ENCODE data around the gene SERPINA4.

The SERPINA4 gene

GRCh38 chr14:94547726-94548125 is 13.5 kb upstream of the SERPINA4 start:
- TF ChIP-seq, protein P1, sequence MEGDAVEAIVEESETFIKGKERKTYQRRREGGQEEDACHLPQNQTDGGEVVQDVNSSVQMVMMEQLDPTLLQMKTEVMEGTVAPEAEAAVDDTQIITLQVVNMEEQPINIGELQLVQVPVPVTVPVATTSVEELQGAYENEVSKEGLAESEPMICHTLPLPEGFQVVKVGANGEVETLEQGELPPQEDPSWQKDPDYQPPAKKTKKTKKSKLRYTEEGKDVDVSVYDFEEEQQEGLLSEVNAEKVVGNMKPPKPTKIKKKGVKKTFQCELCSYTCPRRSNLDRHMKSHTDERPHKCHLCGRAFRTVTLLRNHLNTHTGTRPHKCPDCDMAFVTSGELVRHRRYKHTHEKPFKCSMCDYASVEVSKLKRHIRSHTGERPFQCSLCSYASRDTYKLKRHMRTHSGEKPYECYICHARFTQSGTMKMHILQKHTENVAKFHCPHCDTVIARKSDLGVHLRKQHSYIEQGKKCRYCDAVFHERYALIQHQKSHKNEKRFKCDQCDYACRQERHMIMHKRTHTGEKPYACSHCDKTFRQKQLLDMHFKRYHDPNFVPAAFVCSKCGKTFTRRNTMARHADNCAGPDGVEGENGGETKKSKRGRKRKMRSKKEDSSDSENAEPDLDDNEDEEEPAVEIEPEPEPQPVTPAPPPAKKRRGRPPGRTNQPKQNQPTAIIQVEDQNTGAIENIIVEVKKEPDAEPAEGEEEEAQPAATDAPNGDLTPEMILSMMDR (IDR thresholded peaks at IDR 0.05; ENCODE audit: low read depth, low read length, missing control alignments): no peak
- H3K4me3 ChIP-seq (replicated peaks; ENCODE audit: low read depth, low read length): no peak overlapping the region
- no peak for DNase-seq (ENCODE audit: extremely low read depth, low read depth)

- no peak overlapping the region for H3K4me3 ChIP-seq (replicated peaks; ENCODE audit: low read depth, low read length)
- TF ChIP-seq, protein P1 (IDR thresholded peaks at IDR 0.05; ENCODE audit: low read depth, low read length, missing control alignments): no peak
- no peak for DNase-seq (ENCODE audit: extremely low read depth, low read depth)
These were observed 12.9 kb upstream of the SERPINA4 start for GRCh38 chr14:94548131-94548998.

- DNase-seq (ENCODE audit: extremely low read depth, low read depth): peak; percentile 1
- H3K4me3 ChIP-seq (replicated peaks; ENCODE audit: low read depth, low read length): no peak overlapping the region
- TF ChIP-seq, protein P1 (IDR thresholded peaks at IDR 0.05; ENCODE audit: low read depth, low read length, missing control alignments): peak; percentile 79
These were observed 11.9 kb upstream of the SERPINA4 start for GRCh38 chr14:94548999-94549985.

DNA sequence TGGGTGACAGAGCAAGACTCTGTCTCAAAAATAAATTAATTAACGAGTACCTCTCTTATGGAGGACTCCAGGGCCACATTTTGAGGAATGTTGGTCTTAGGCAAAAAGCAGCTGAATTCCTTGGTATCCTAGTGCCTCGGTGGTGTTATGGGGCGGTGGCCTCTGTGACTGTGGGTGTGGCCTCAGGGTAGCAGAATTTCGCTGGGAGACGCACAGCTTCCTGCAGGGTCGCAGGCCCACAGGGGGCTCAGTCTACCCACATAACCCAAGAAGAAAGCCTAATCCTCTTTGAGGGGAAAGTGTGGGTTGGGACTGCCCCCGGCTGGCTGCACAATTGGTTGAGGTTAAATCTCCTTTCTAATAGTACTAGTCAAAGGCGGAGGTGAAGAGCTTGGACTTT is 11.2 kb upstream of the SERPINA4 start:
- TF ChIP-seq, protein P1 (IDR thresholded peaks at IDR 0.05; ENCODE audit: low read depth, low read length, missing control alignments): no peak
- no peak overlapping the region for H3K4me3 ChIP-seq (replicated peaks; ENCODE audit: low read depth, low read length)
- no peak for DNase-seq (ENCODE audit: extremely low read depth, low read depth)

- no peak for DNase-seq (ENCODE audit: extremely low read depth, low read depth)
- no peak overlapping the region for H3K4me3 ChIP-seq (replicated peaks; ENCODE audit: low read depth, low read length)
- TF ChIP-seq, protein P1 (IDR thresholded peaks at IDR 0.05; ENCODE audit: low read depth, low read length, missing control alignments): no peak
These were observed 5.3 kb upstream of the SERPINA4 start for GRCh38 chr14:94555991-94556390.

DNA sequence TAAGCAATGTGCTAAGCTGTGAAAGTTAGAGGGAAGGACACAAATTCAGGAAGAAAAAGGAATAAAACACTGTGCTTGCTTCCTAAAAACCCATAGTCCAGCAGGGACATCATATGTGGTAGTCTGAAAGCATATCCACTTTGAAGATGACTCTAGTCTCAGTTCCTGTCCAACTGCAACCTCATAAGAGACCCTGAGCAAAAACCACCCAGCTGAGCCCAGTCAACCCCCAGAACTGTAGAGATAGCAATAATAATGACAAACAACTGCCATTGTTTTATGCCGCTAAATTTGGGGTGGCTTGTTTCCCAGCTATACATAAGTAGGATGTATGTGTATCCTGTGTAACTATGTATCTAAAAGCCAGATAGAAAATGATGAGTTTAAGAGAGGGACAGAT is 3.9 kb upstream of the SERPINA4 start:
- no peak for DNase-seq (ENCODE audit: extremely low read depth, low read depth)

More for the DNA sequence above, 3.9 kb upstream of the SERPINA4 start:
- TF ChIP-seq, protein P1 (IDR thresholded peaks at IDR 0.05; ENCODE audit: low read depth, low read length, missing control alignments): no peak
- no peak overlapping the region for H3K4me3 ChIP-seq (replicated peaks; ENCODE audit: low read depth, low read length)

Measured in HFF-Myc (cell line).